Measurements from ENCODE around the gene MTHFD1.

GRCh38 chr14:64474041-64474440, 85.9 kb downstream of the MTHFD1 start:
- TF ChIP-seq TCF12 (IDR thresholded peaks at IDR 0.05) (no peak), USF2 (IDR thresholded peaks at IDR 0.05; ENCODE audit: borderline replicate concordance, low read depth, low read length) (no peak), USF1 (IDR thresholded peaks at IDR 0.05; ENCODE audit: borderline replicate concordance, low read depth) (no peak), ZBTB33 (IDR thresholded peaks at IDR 0.05; ENCODE audit: borderline replicate concordance, low read depth) (no peak), RAD21 (IDR thresholded peaks at IDR 0.05; ENCODE audit: low read length) (no peak), TAF1 (IDR thresholded peaks at IDR 0.05; ENCODE audit: borderline replicate concordance, low read depth, low read length) (no peak), POLR2AphosphoS5 (IDR thresholded peaks at IDR 0.05; ENCODE audit: low read depth, low read length) (no peak), FOXM1 (IDR thresholded peaks at IDR 0.05; ENCODE audit: low read depth) (no peak), MAX (IDR thresholded peaks at IDR 0.05; ENCODE audit: low read depth) (no peak), EP300 (IDR thresholded peaks at IDR 0.05; ENCODE audit: borderline replicate concordance in 1 of 2, low read depth in 1 of 2, low read length in 1 of 2) (no peak), RCOR1 (IDR thresholded peaks at IDR 0.05; ENCODE audit: low read length) (no peak), MEF2A (IDR thresholded peaks at IDR 0.05; ENCODE audit: borderline replicate concordance, low read depth) (no peak)
- TF ChIP-seq, protein P1, sequence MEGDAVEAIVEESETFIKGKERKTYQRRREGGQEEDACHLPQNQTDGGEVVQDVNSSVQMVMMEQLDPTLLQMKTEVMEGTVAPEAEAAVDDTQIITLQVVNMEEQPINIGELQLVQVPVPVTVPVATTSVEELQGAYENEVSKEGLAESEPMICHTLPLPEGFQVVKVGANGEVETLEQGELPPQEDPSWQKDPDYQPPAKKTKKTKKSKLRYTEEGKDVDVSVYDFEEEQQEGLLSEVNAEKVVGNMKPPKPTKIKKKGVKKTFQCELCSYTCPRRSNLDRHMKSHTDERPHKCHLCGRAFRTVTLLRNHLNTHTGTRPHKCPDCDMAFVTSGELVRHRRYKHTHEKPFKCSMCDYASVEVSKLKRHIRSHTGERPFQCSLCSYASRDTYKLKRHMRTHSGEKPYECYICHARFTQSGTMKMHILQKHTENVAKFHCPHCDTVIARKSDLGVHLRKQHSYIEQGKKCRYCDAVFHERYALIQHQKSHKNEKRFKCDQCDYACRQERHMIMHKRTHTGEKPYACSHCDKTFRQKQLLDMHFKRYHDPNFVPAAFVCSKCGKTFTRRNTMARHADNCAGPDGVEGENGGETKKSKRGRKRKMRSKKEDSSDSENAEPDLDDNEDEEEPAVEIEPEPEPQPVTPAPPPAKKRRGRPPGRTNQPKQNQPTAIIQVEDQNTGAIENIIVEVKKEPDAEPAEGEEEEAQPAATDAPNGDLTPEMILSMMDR (IDR thresholded peaks at IDR 0.05) = no peak
- TF ChIP-seq, protein P2, sequence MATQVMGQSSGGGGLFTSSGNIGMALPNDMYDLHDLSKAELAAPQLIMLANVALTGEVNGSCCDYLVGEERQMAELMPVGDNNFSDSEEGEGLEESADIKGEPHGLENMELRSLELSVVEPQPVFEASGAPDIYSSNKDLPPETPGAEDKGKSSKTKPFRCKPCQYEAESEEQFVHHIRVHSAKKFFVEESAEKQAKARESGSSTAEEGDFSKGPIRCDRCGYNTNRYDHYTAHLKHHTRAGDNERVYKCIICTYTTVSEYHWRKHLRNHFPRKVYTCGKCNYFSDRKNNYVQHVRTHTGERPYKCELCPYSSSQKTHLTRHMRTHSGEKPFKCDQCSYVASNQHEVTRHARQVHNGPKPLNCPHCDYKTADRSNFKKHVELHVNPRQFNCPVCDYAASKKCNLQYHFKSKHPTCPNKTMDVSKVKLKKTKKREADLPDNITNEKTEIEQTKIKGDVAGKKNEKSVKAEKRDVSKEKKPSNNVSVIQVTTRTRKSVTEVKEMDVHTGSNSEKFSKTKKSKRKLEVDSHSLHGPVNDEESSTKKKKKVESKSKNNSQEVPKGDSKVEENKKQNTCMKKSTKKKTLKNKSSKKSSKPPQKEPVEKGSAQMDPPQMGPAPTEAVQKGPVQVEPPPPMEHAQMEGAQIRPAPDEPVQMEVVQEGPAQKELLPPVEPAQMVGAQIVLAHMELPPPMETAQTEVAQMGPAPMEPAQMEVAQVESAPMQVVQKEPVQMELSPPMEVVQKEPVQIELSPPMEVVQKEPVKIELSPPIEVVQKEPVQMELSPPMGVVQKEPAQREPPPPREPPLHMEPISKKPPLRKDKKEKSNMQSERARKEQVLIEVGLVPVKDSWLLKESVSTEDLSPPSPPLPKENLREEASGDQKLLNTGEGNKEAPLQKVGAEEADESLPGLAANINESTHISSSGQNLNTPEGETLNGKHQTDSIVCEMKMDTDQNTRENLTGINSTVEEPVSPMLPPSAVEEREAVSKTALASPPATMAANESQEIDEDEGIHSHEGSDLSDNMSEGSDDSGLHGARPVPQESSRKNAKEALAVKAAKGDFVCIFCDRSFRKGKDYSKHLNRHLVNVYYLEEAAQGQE (IDR thresholded peaks at IDR 0.05; ENCODE audit: low read depth, low read length) = no peak

All from SK-N-SH (cell line).